HepG2 (cell line): ENCODE data around the gene PLA1A. TPM values are rescaled to one million over a fixed set of nuclear protein-coding genes. Genes with fewer than 3 reads are reported as not detected.

ENCODE experiments used
- ATAC-seq: fragments of 200-7000 bp; cut with Tn5 transposase; 3 replicates; pipeline ENCODE4 v1.9.1; 2020; ENCODE audit warnings: mild to moderate bottlenecking, moderate library complexity
- BruUV-seq: library from RNA; stranded (reverse); fragments of 400-500 nt; replicated peaks from 2 replicates; lab custom pipeline; 2021; lab: Mats Ljungman, UMichigan
- CTCF ChIA-PET: fragments of 300-600 bp; formaldehyde crosslinking; extraction: SDS; loops from one replicate; lab custom pipeline; 2021; ENCODE audit warnings: low total read pairs, inconsistent platforms, low intra/inter-chr PET ratio; lab: Yijun Ruan, JAX
- POLR2A ChIA-PET: fragments of 350-600 bp; sonication (Branson Sonifier 250); formaldehyde crosslinking; loops from one replicate; lab custom pipeline; 2020; ENCODE audit warnings: antibody characterized with exemption, inconsistent platforms; lab: Yijun Ruan, JAX
- DNase-seq: peaks from one replicate; pipeline ENCODE4 v3.0.0-alpha.2; 2015; ENCODE audit warnings: low spot score
- FAIRE-seq: peaks from 3 replicates; lab custom pipeline; 2011; peaks lifted over from hg19 to GRCh38; lab: Jason Lieb, UNC
- H2AFZ ChIP-seq: one replicate; pipeline ENCODE4 v1.6.1; 2011; ENCODE audit warnings: low read length, inconsistent platforms
- H3K27ac ChIP-seq: fragments of 300-600 bp; 3 replicates; pipeline ENCODE4 v1.8.0; 2011; ENCODE audit warnings: mixed run types, mild to moderate bottlenecking, mixed read lengths, low read length, inconsistent platforms; ENCODE audit not compliant: insufficient read depth; ENCODE audit errors: extremely low read length
- H3K27me3 ChIP-seq, 2 experiments: fragments of 200-600 bp in 1 of 2; 2 replicates in 1 of 2; 3 replicates in 1 of 2; pipeline versions ENCODE4 v1.6.0 to v1.8.0; 2011; ENCODE audit warnings: low read length in 2 of 2, mild to moderate bottlenecking in 2 of 2, moderate library complexity in 2 of 2, inconsistent platforms in 1 of 2; ENCODE audit not compliant: insufficient read depth in 2 of 2, control insufficient read depth in 1 of 2
- H3K36me3 ChIP-seq, 2 experiments: fragments of 200-600 bp in 1 of 2; replicated peaks in 1 of 2; 2 replicates in 1 of 2; 3 replicates in 1 of 2; pipeline versions ENCODE4 v1.5.1 to v1.8.0; 2011; ENCODE audit warnings: low read length in 2 of 2, inconsistent platforms in 1 of 2; ENCODE audit not compliant: insufficient read depth in 2 of 2, control insufficient read depth in 1 of 2
- H3K4me1 ChIP-seq: 2 replicates; pipeline ENCODE4 v1.5.1; 2012; ENCODE audit warnings: low read length, inconsistent platforms; ENCODE audit not compliant: insufficient read depth
- H3K4me2 ChIP-seq: 2 replicates; pipeline ENCODE4 v1.6.0; 2011; ENCODE audit warnings: low read depth, low read length, inconsistent platforms
- H3K4me3 ChIP-seq, 3 experiments: fragments of 200-600 bp in 1 of 3; sonication (generic), shearing (Covaris generic) in 1 of 3; replicated peaks in 1 of 3; 2 replicates each; pipeline ENCODE4 v1.5.1; 2011 to 2016; ENCODE audit warnings: low read length in 3 of 3, inconsistent platforms in 2 of 3, low read depth in 2 of 3, mild to moderate bottlenecking in 2 of 3, control low read depth in 1 of 3, mixed read lengths in 1 of 3; ENCODE audit not compliant: insufficient read depth in 1 of 3
- H3K79me2 ChIP-seq: one replicate; pipeline ENCODE4 v1.6.1; 2011; ENCODE audit warnings: low read length, inconsistent platforms; ENCODE audit not compliant: insufficient read depth
- H3K9ac ChIP-seq: 2 replicates; pipeline ENCODE4 v1.6.0; 2011; ENCODE audit warnings: mild to moderate bottlenecking, low read depth, low read length, inconsistent platforms; ENCODE audit not compliant: insufficient read depth
- H3K9me3 ChIP-seq: 2 replicates; pipeline ENCODE4 v1.5.1; 2012; ENCODE audit warnings: mild to moderate bottlenecking, low read length
- H4K20me1 ChIP-seq: 2 replicates; pipeline ENCODE4 v1.6.0; 2011; ENCODE audit warnings: inconsistent platforms, mild to moderate bottlenecking, low read length, moderate library complexity; ENCODE audit not compliant: insufficient read depth
- HOXD1 ChIP-seq: sonication (generic); formaldehyde crosslinking; IDR thresholded peaks from 2 replicates; pipeline ENCODE4 v1.5.0; 2020; ENCODE audit warnings: missing genetic modification reagents
- IKZF4 ChIP-seq: sonication (generic); formaldehyde crosslinking; IDR thresholded peaks from 2 replicates; pipeline ENCODE4 v1.5.1; 2020; ENCODE audit warnings: borderline replicate concordance, mild to moderate bottlenecking, low read depth, missing genetic modification reagents; ENCODE audit errors: not compliant biosample characterization
- SNRNP70 ChIP-seq: fragments of 200-400 bp; formaldehyde crosslinking; IDR thresholded peaks from 2 replicates; pipeline ENCODE4 v1.6.1; 2017; ENCODE audit warnings: mild to moderate bottlenecking, low read depth, low read length, moderate library complexity
- SP2 ChIP-seq: sonication (generic); formaldehyde crosslinking; IDR thresholded peaks from 2 replicates; pipeline ENCODE4 v1.5.1; 2020; ENCODE audit warnings: mild to moderate bottlenecking, missing genetic modification reagents
- ZKSCAN8 ChIP-seq: IDR thresholded peaks from 2 replicates; pipeline ENCODE4 v1.6.1; 2016; ENCODE audit warnings: borderline replicate concordance, missing genetic modification reagents, missing compliant biosample characterization
- ZNF10 ChIP-seq: sonication (generic); formaldehyde crosslinking; IDR thresholded peaks from 2 replicates; pipeline ENCODE4 v1.4.0; 2020; ENCODE audit warnings: mild to moderate bottlenecking, low read depth, missing genetic modification reagents, borderline replicate concordance
- ZNF382 ChIP-seq: sonication (generic); formaldehyde crosslinking; IDR thresholded peaks from 2 replicates; pipeline ENCODE4 v1.5.0; 2020; ENCODE audit warnings: missing genetic modification reagents, mild to moderate bottlenecking, borderline replicate concordance
- ZNF605 ChIP-seq: sonication (generic); formaldehyde crosslinking; IDR thresholded peaks from 2 replicates; pipeline ENCODE4 v1.8.0; 2022; ENCODE audit warnings: mild to moderate bottlenecking, missing genetic modification reagents
- ZNF839 ChIP-seq: sonication (generic); formaldehyde crosslinking; IDR thresholded peaks from 2 replicates; pipeline ENCODE4 v1.4.0; 2020; ENCODE audit warnings: missing genetic modification reagents, mild to moderate bottlenecking, borderline replicate concordance
- ZSCAN21 ChIP-seq: sonication (generic); formaldehyde crosslinking; IDR thresholded peaks from 2 replicates; pipeline ENCODE4 v1.8.0; 2022; ENCODE audit warnings: mild to moderate bottlenecking, missing genetic modification reagents, moderate library complexity, borderline replicate concordance
- WGBS: methylation state at CpG from one replicate; pipeline ENCODE4 v1.1.6; 2017; ENCODE audit warnings: low lambda C conversion rate; 5-methylcytosine and 5-hydroxymethylcytosine counted together
- in situ Hi-C: cut with HindIII; loops from 2 replicates; pipeline ENCODE4 v1.10.0; 2017; ENCODE audit warnings: low pct_unique_long_range_greater_than_20kb; ENCODE audit not compliant: extremely low pct_ligation_motif_present
- intact Hi-C: fragments of 100-400 bp; cut with micrococcal nuclease; formaldehyde crosslinking; loops from one replicate; pipeline ENCODE4 v1.10.0; 2022; ENCODE audit not compliant: unreplicated experiment
- polyA plus RNA-seq, 8 experiments: library from polyadenylated mRNA; depleted of rRNA in 3 of 8; stranded (reverse) in 7 of 8; unstranded in 1 of 8; fragments of >200 nt; fragmentation: Illumina TruSeq in 4 of 8; extraction: Trizol in 4 of 8; gene quantifications; 2 replicates each; pipeline versions ENCODE4 v1.2.1 to v1.2.3, GENCODE V29; 2011 to 2016; ENCODE audit warnings: low read depth in 4 of 8, missing spikeins in 1 of 8, mixed read lengths in 1 of 8; ENCODE audit not compliant: insufficient read depth in 1 of 8
- total RNA-seq, 5 experiments: library from RNA; depleted of rRNA; stranded (reverse); fragments of >200 nt; fragmentation: Illumina TruSeq; extraction: Trizol; gene quantifications; 2 replicates each; pipeline ENCODE4 v1.2.3, GENCODE V29; 2016; ENCODE audit warnings: low read depth in 1 of 5
- TF ChIP-seq, protein P1 (sequence below): sonication (generic); formaldehyde crosslinking; IDR thresholded peaks from 2 replicates; pipeline ENCODE4; 2020; ENCODE audit warnings: missing genetic modification reagents, mild to moderate bottlenecking, borderline replicate concordance
- TF ChIP-seq, protein P2 (sequence below): sonication (generic); formaldehyde crosslinking; IDR thresholded peaks from 2 replicates; pipeline ENCODE4 v1.5.1; 2020; ENCODE audit warnings: missing genetic modification reagents, mild to moderate bottlenecking, borderline replicate concordance
- TF ChIP-seq, protein P3 (sequence below): IDR thresholded peaks from 2 replicates; pipeline ENCODE4 v1.6.1; 2016; ENCODE audit warnings: control low read depth

The PLA1A gene
- total and polyA plus RNA-seq, 2 of the 13 experiments (the other 11 are each of a cell fraction or from before 2014, with no cell fraction given), result 0.11 to 0.18 TPM

DNA sequence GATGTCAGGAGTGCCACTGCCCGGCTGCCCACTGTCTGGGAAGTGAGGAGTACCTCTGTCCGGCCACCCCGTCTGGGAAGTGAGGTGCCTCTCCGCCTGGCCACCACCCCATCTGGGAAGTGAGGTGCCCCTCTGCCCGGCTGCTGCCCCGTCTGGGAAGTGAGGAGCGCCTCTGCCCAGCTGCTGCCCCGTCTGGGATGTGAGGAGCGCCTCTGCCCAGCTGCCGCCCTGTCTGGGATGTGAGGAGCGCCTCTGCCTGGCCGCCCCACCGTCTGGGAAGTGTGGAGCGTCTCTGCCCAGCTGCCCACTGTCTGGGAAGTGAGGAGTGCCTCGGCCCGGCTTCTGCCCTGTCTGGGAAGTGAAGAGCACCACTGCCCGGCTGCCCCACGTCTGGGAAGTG lies 76.2 kb downstream of the PLA1A start (continued):
- TF ChIP-seq SNRNP70, result no peak

DNA sequence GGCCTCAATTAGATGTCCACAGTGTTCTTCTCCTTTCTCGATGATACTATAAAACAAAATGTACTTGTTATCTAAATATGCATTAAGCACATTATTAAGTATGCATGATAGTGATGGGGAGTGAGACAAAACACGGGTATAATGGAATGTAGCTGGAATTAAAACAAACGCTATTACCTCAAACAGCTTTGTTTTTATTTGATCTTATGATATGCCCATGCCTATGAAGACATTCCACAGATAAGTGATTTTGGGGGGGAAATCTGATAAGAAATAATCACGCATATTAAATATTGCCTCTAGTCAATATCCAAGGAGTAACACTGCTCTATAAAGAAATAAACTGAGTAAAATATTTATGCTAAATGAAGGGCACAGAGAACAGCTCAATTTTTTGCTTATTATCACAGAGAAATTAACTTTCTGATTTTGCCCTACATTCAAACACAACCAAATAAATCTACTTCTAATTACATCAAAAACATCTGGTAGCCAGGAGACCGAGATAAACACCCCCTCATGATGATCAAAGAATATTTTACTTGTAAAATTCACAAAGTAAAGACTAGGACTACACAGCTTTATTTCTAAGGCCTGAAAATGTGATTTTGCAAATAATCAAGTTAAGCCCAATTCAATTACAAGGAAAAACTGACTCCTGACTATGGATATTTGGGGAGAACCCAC lies 77.6 kb downstream of the PLA1A start:
- no peak overlapping the region for H3K27ac ChIP-seq

More for the DNA sequence above, 77.6 kb downstream of the PLA1A start:
- Histone ChIP-seq H3K27me3 (no peaks in the 10 kb centered on the region; a peak in 1 of 5 replicates), H3K4me1 (peaks cover 16% of the 10 kb centered on the region), H3K4me2 (peak overlapping the region; percentile 90), H3K4me3 (no peak overlapping the region; a peak in 1 of 6 replicates), H3K9me3 (no peaks in the 10 kb centered on the region), H3K9ac (no peak overlapping the region), H3K79me2 (peaks cover 4% of the 10 kb centered on the region), H3K36me3 (peaks cover 4 to 27% of the 10 kb centered on the region in 2 experiments; a peak in 4 of 5 replicates), H4K20me1 (no peaks in the 10 kb centered on the region), H2AFZ (no peak overlapping the region)
- ChIA-PET POLR2A (interaction anchor here (1.1 to 1.5 kb wide), 2 partner anchors 31 to 120 kb away, joined by 3 read pairs; no protein-coding TSS in a partner anchor), CTCF (no interaction called here)
- intact Hi-C loops (loop anchor here (1.0 kb wide), 1 partner anchor 434 kb away; no protein-coding TSS in a partner anchor), in situ Hi-C loops (loop anchor here (25.0 kb wide), 3 partner anchors 263 to 788 kb away; partner anchors contain the start of gene TEX55)
- no peak for FAIRE-seq
- no peak for TF ChIP-seq ZNF605
- TF ChIP-seq ZNF10 (CRISPR knock-in tag), result no peak
- TF ChIP-seq, protein P1, sequence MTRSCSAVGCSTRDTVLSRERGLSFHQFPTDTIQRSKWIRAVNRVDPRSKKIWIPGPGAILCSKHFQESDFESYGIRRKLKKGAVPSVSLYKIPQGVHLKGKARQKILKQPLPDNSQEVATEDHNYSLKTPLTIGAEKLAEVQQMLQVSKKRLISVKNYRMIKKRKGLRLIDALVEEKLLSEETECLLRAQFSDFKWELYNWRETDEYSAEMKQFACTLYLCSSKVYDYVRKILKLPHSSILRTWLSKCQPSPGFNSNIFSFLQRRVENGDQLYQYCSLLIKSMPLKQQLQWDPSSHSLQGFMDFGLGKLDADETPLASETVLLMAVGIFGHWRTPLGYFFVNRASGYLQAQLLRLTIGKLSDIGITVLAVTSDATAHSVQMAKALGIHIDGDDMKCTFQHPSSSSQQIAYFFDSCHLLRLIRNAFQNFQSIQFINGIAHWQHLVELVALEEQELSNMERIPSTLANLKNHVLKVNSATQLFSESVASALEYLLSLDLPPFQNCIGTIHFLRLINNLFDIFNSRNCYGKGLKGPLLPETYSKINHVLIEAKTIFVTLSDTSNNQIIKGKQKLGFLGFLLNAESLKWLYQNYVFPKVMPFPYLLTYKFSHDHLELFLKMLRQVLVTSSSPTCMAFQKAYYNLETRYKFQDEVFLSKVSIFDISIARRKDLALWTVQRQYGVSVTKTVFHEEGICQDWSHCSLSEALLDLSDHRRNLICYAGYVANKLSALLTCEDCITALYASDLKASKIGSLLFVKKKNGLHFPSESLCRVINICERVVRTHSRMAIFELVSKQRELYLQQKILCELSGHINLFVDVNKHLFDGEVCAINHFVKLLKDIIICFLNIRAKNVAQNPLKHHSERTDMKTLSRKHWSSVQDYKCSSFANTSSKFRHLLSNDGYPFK (CRISPR knock-in tag), result no peak
- TF ChIP-seq, protein P2, sequence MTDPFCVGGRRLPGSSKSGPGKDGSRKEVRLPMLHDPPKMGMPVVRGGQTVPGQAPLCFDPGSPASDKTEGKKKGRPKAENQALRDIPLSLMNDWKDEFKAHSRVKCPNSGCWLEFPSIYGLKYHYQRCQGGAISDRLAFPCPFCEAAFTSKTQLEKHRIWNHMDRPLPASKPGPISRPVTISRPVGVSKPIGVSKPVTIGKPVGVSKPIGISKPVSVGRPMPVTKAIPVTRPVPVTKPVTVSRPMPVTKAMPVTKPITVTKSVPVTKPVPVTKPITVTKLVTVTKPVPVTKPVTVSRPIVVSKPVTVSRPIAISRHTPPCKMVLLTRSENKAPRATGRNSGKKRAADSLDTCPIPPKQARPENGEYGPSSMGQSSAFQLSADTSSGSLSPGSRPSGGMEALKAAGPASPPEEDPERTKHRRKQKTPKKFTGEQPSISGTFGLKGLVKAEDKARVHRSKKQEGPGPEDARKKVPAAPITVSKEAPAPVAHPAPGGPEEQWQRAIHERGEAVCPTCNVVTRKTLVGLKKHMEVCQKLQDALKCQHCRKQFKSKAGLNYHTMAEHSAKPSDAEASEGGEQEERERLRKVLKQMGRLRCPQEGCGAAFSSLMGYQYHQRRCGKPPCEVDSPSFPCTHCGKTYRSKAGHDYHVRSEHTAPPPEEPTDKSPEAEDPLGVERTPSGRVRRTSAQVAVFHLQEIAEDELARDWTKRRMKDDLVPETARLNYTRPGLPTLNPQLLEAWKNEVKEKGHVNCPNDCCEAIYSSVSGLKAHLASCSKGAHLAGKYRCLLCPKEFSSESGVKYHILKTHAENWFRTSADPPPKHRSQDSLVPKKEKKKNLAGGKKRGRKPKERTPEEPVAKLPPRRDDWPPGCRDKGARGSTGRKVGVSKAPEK, result no peak
- no peak for TF ChIP-seq HOXD1 (CRISPR knock-in tag)
- TF ChIP-seq, protein P3, sequence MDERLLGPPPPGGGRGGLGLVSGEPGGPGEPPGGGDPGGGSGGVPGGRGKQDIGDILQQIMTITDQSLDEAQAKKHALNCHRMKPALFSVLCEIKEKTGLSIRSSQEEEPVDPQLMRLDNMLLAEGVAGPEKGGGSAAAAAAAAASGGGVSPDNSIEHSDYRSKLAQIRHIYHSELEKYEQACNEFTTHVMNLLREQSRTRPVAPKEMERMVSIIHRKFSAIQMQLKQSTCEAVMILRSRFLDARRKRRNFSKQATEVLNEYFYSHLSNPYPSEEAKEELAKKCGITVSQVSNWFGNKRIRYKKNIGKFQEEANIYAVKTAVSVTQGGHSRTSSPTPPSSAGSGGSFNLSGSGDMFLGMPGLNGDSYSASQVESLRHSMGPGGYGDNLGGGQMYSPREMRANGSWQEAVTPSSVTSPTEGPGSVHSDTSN, result no peak
- TF ChIP-seq ZKSCAN8 (CRISPR knock-in tag), result no peak
- no peak for TF ChIP-seq IKZF4 (CRISPR knock-in tag)
- no peak for TF ChIP-seq ZNF839 (CRISPR knock-in tag)
- TF ChIP-seq ZSCAN21 (CRISPR knock-in tag), result no peak
- no peak for TF ChIP-seq ZNF382 (CRISPR knock-in tag)
- TF ChIP-seq SP2, result no peak
- no TSS peak for BruUV-seq
- ATAC-seq, result no peak
- 96% methylated on average over 5 of the region's 5 CpGs for WGBS
- DNase-seq, result no peak
